Gastrocnemius medialis (tissue), 4 donors: Measurements from ENCODE around the gene PSAP.

Source experiments
- POLR2A ChIP-seq, 2 donors: fragments of 450-650 bp; IDR thresholded peaks; one replicate each; pipeline ENCODE4 v1.6.1; 2017; ENCODE audit warnings: antibody characterized with exemption in 2 of 2, mild to moderate bottlenecking in 2 of 2, moderate library complexity in 2 of 2
- TF ChIP-seq, protein P1 (sequence below), 5 experiments: fragments of 450-650 bp in 3 of 5; fragments of 200-600 bp in 2 of 5; sonication (generic) in 2 of 5; IDR thresholded peaks in 4 of 5; conservative IDR thresholded peaks in 1 of 5; 1 replicate in 4 of 5; 2 replicates in 1 of 5; pipeline ENCODE4 v1.5.1; 2016 to 2019; ENCODE audit warnings: antibody characterized with exemption in 5 of 5, mild to moderate bottlenecking in 3 of 5, moderate library complexity in 3 of 5

DNA sequence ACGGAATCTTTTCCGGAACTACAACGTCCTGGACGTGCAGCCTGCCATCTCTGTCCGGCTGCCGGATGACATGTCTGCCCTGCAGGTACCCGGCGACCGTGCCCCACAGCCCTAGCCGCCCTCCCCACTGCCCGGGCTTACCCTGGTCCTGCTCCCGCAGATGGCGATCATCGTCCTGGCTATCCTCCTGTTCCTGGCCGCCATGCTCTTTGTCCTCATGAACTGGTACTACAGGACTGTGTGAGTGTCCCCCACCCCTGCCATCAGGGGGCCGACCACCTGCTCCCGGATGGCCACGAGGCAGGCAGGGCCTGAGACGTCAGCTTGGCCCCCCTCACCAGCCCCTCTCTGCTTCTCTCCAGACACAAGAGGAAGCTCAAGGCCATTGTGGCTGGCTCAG lies 39.7 kb downstream of the PSAP start:
- TF ChIP-seq POLR2A (IDR thresholded peaks at IDR 0.05) = no peak
- TF ChIP-seq, protein P1, sequence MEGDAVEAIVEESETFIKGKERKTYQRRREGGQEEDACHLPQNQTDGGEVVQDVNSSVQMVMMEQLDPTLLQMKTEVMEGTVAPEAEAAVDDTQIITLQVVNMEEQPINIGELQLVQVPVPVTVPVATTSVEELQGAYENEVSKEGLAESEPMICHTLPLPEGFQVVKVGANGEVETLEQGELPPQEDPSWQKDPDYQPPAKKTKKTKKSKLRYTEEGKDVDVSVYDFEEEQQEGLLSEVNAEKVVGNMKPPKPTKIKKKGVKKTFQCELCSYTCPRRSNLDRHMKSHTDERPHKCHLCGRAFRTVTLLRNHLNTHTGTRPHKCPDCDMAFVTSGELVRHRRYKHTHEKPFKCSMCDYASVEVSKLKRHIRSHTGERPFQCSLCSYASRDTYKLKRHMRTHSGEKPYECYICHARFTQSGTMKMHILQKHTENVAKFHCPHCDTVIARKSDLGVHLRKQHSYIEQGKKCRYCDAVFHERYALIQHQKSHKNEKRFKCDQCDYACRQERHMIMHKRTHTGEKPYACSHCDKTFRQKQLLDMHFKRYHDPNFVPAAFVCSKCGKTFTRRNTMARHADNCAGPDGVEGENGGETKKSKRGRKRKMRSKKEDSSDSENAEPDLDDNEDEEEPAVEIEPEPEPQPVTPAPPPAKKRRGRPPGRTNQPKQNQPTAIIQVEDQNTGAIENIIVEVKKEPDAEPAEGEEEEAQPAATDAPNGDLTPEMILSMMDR (IDR thresholded peaks at IDR 0.05 in 4 of 5, conservative IDR thresholded peaks at IDR 0.05 in 1 of 5) = no peak
